Liver (tissue), 9 donors: Measurements from ENCODE around the gene ALK. TPM values are rescaled to one million over a fixed set of nuclear protein-coding genes. Genes with fewer than 3 reads are reported as not detected.

Source experiments
- DNase-seq: peaks from one replicate; pipeline ENCODE4 v3.0.0-alpha.2; 2017; ENCODE audit warnings: low spot score
- H3K27ac ChIP-seq, 2 donors: one replicate each; pipeline ENCODE4 v1.7.0; 2013; ENCODE audit warnings: inconsistent platforms in 2 of 2, low read length in 2 of 2, control low read depth in 1 of 2, low read depth in 1 of 2, mild to moderate bottlenecking in 1 of 2
- H3K27me3 ChIP-seq, 4 donors: one replicate each; pipeline versions ENCODE4 v1.6.1 to v1.7.0; 2013; ENCODE audit warnings: low read length in 3 of 4, inconsistent platforms in 1 of 4, mild to moderate bottlenecking in 1 of 4, moderate library complexity in 1 of 4; ENCODE audit not compliant: control insufficient read depth in 4 of 4, insufficient read depth in 4 of 4
- H3K36me3 ChIP-seq, 4 donors: one replicate each; pipeline versions ENCODE4 v1.6.1 to v1.7.0; 2013; ENCODE audit warnings: low read length in 3 of 4, mild to moderate bottlenecking in 3 of 4, low read depth in 1 of 4, moderate library complexity in 1 of 4; ENCODE audit not compliant: control insufficient read depth in 4 of 4, insufficient read depth in 3 of 4
- H3K4me1 ChIP-seq, 4 donors: one replicate each; pipeline versions ENCODE4 v1.6.1 to v1.7.0; 2013; ENCODE audit warnings: low read length in 3 of 4, mild to moderate bottlenecking in 3 of 4, moderate library complexity in 1 of 4; ENCODE audit not compliant: control insufficient read depth in 4 of 4, insufficient read depth in 4 of 4
- H3K4me3 ChIP-seq, 3 donors: one replicate each; pipeline versions ENCODE4 v1.6.1 to v1.7.0; 2013; ENCODE audit warnings: low read length in 3 of 3, control low read depth in 1 of 3, low read depth in 1 of 3, mild to moderate bottlenecking in 1 of 3
- H3K9ac ChIP-seq, 2 donors: one replicate each; pipeline ENCODE4 v1.7.0; 2013; ENCODE audit warnings: low read length in 2 of 2, mild to moderate bottlenecking in 2 of 2, moderate library complexity in 2 of 2, control low read depth in 1 of 2, low read depth in 1 of 2
- H3K9me3 ChIP-seq, 4 donors: one replicate each; pipeline versions ENCODE4 v1.6.1 to v1.7.0; 2013; ENCODE audit warnings: low read length in 3 of 4; ENCODE audit not compliant: control insufficient read depth in 4 of 4
- ATF3 ChIP-seq: IDR thresholded peaks from 2 replicates; pipeline ENCODE4 v1.6.1; 2016; ENCODE audit warnings: antibody characterized with exemption
- CTCF ChIP-seq: fragments of 150-350 bp; IDR thresholded peaks from 2 replicates; pipeline ENCODE4 v1.5.1; 2017; ENCODE audit warnings: improper control_type of control experiment, low read depth, low read length; ENCODE audit not compliant: missing input control
- EGR1 ChIP-seq, 2 donors: IDR thresholded peaks; 2 replicates each; pipeline ENCODE4 v1.6.1; 2016 to 2018; ENCODE audit warnings: antibody characterized with exemption in 2 of 2, low read depth in 2 of 2
- FOXA1 ChIP-seq: IDR thresholded peaks from 2 replicates; pipeline ENCODE4 v1.6.1; 2016; ENCODE audit warnings: antibody characterized with exemption
- FOXA2 ChIP-seq: IDR thresholded peaks from 2 replicates; pipeline ENCODE4 v1.6.1; 2016; ENCODE audit warnings: antibody characterized with exemption
- GABPA ChIP-seq, 2 donors: IDR thresholded peaks in 1 of 2; conservative IDR thresholded peaks in 1 of 2; 2 replicates each; pipeline ENCODE4 v1.6.1; 2016; ENCODE audit warnings: antibody characterized with exemption in 2 of 2, mild to moderate bottlenecking in 1 of 2, moderate library complexity in 1 of 2
- HNF4A ChIP-seq, 2 donors: conservative IDR thresholded peaks; 2 replicates each; pipeline ENCODE4 v1.6.1; 2016; ENCODE audit warnings: antibody characterized with exemption in 2 of 2, mild to moderate bottlenecking in 2 of 2
- HNF4G ChIP-seq: IDR thresholded peaks from 2 replicates; pipeline ENCODE4 v1.6.1; 2016; ENCODE audit warnings: antibody characterized with exemption
- JUND ChIP-seq, 2 donors: IDR thresholded peaks; 2 replicates each; pipeline ENCODE4 v1.6.1; 2016; ENCODE audit warnings: antibody characterized with exemption in 2 of 2
- NR2F2 ChIP-seq: IDR thresholded peaks from 2 replicates; pipeline ENCODE4 v1.6.1; 2016; ENCODE audit warnings: antibody characterized with exemption
- RAD21 ChIP-seq, 2 donors: IDR thresholded peaks; 2 replicates each; pipeline ENCODE4 v1.6.1; 2016; ENCODE audit warnings: antibody characterized with exemption in 2 of 2, mild to moderate bottlenecking in 2 of 2
- REST ChIP-seq: IDR thresholded peaks from 2 replicates; pipeline ENCODE4 v1.6.1; 2016; ENCODE audit warnings: antibody characterized with exemption, mild to moderate bottlenecking
- RXRA ChIP-seq, 2 donors: IDR thresholded peaks; 2 replicates each; pipeline ENCODE4 v1.6.1; 2017 to 2018; ENCODE audit warnings: antibody characterized with exemption in 2 of 2, mild to moderate bottlenecking in 1 of 2
- SP1 ChIP-seq: IDR thresholded peaks from 2 replicates; pipeline ENCODE4 v1.6.1; 2018; ENCODE audit warnings: antibody characterized with exemption, mild to moderate bottlenecking
- TAF1 ChIP-seq: conservative IDR thresholded peaks from 2 replicates; pipeline ENCODE4 v1.6.1; 2016; ENCODE audit warnings: antibody characterized with exemption, mild to moderate bottlenecking
- YY1 ChIP-seq: IDR thresholded peaks from 2 replicates; pipeline ENCODE4 v1.6.1; 2016; ENCODE audit warnings: antibody characterized with exemption, mild to moderate bottlenecking
- WGBS: extraction: QIAGEN DNeasy Blood & Tissue Kit; methylation state at CpG from one replicate; pipeline ENCODE4 v1.1.7; 2013; 5-methylcytosine and 5-hydroxymethylcytosine counted together
- polyA plus RNA-seq, 2 donors: library from polyadenylated mRNA; stranded (reverse) in 1 of 2; unstranded in 1 of 2; fragments of 200-250 nt in 1 of 2; fragments of >200 nt in 1 of 2; fragmentation: Nextera tagmentation in 1 of 2; extraction: Ambion mirVana in 1 of 2; gene quantifications; one replicate each; pipeline versions ENCODE4 v1.2.1 to v1.2.3, GENCODE V29; 2013 to 2015
- total RNA-seq, 2 donors: library from RNA; depleted of rRNA; stranded (reverse); fragments of >200 nt; gene quantifications; one replicate each; pipeline ENCODE4 v1.2.3, GENCODE V29; 2014
- TF ChIP-seq, protein P1 (sequence below): IDR thresholded peaks from 2 replicates; pipeline ENCODE4 v1.6.1; 2016; ENCODE audit warnings: antibody characterized with exemption
- donor health status: healthy.
- donor health status: healthy.
- donor health status: healthy.
- donor health status: healthy.
- donor health status: healthy.

Gene ALK
- total and polyA plus RNA-seq, 4 donors = under 0.01 TPM; not detected in 3

- TF ChIP-seq, protein P1, sequence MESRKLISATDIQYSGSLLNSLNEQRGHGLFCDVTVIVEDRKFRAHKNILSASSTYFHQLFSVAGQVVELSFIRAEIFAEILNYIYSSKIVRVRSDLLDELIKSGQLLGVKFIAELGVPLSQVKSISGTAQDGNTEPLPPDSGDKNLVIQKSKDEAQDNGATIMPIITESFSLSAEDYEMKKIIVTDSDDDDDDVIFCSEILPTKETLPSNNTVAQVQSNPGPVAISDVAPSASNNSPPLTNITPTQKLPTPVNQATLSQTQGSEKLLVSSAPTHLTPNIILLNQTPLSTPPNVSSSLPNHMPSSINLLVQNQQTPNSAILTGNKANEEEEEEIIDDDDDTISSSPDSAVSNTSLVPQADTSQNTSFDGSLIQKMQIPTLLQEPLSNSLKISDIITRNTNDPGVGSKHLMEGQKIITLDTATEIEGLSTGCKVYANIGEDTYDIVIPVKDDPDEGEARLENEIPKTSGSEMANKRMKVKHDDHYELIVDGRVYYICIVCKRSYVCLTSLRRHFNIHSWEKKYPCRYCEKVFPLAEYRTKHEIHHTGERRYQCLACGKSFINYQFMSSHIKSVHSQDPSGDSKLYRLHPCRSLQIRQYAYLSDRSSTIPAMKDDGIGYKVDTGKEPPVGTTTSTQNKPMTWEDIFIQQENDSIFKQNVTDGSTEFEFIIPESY = no peak
- TF ChIP-seq HNF4G (no peak), FOXA2 (no peak), SP1 (no peak), GABPA (IDR thresholded peaks at IDR 0.05 in 1 of 2, conservative IDR thresholded peaks at IDR 0.05 in 1 of 2) (no peak)
These were observed 110.0 kb downstream of the ALK start (continued) for GRCh38 chr2:29811378-29811777.

- WGBS = 25% methylated on average over 5 of the region's 5 CpGs
- peaks cover 0 to 3% (median 0%) of the 10 kb centered on the region in 4 donors for H3K4me1 ChIP-seq
- TF ChIP-seq GABPA (IDR thresholded peaks at IDR 0.05 in 1 of 2, conservative IDR thresholded peaks at IDR 0.05 in 1 of 2) = no peak
- no peak for TF ChIP-seq SP1
- no peak for TF ChIP-seq HNF4G
- TF ChIP-seq, protein P1 = no peak
- no peak for TF ChIP-seq JUND (IDR thresholded peaks at IDR 0.05)
- TF ChIP-seq TAF1 = no peak
- TF ChIP-seq FOXA1 = no peak
- no peak for TF ChIP-seq FOXA2
- no peak for TF ChIP-seq RXRA (IDR thresholded peaks at IDR 0.05)
- no peak for TF ChIP-seq NR2F2
- H3K4me3 ChIP-seq = no peak overlapping the region
- H3K9me3 ChIP-seq = no peaks in the 10 kb centered on the region
- DNase-seq = no peak
- H3K9ac ChIP-seq = no peak overlapping the region
- no peaks in the 10 kb centered on the region for H3K27me3 ChIP-seq
- no peaks in the 10 kb centered on the region for H3K36me3 ChIP-seq
- H3K27ac ChIP-seq = no peak overlapping the region
These were observed 110.4 kb downstream of the ALK start for GRCh38 chr2:29810956-29811355.

GRCh38 chr2:29808321-29808720, 113.1 kb downstream of the ALK start:
- H3K9me3 ChIP-seq = no peaks in the 10 kb centered on the region
- TF ChIP-seq JUND (IDR thresholded peaks at IDR 0.05) = no peak
- H3K27ac ChIP-seq = no peak overlapping the region
- no peaks in the 10 kb centered on the region for H3K27me3 ChIP-seq
- WGBS = 62% methylated on average over 4 of the region's 4 CpGs
- no peak overlapping the region for H3K4me3 ChIP-seq
- no peaks in the 10 kb centered on the region for H3K36me3 ChIP-seq
- no peak for DNase-seq
- H3K4me1 ChIP-seq = peaks cover 0 to 3% (median 0%) of the 10 kb centered on the region in 4 donors
- no peak overlapping the region for H3K9ac ChIP-seq

DNA sequence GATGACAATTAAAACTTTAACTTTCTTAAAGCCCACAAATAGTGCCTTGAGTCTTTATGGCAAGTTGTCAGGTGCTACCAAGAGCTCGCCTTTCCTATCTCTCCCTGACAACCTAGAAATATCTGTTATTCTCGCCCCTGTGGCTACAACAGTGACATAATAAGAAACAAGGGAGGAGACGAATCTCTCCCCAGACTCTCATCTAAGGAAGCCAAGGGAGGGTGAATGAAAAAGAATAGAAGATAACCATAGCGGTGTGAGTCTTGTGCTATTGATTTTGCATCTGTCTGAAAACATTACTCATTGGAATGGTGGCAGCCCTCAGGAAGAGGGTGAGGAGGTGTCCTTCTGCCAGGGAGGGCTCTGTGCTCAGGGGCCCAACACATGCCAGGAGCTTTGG, 114.3 kb downstream of the ALK start:
- no peak overlapping the region for H3K27ac ChIP-seq
- H3K9me3 ChIP-seq = no peaks in the 10 kb centered on the region
- no peaks in the 10 kb centered on the region for H3K36me3 ChIP-seq
- no peak overlapping the region for H3K9ac ChIP-seq
- no peak overlapping the region for H3K4me3 ChIP-seq
- 73% methylated on average over 4 of the region's 4 CpGs for WGBS
- no peaks in the 10 kb centered on the region for H3K27me3 ChIP-seq
- peaks cover 0 to 2% (median 0%) of the 10 kb centered on the region in 4 donors for H3K4me1 ChIP-seq
- DNase-seq = no peak
- no peak for TF ChIP-seq EGR1 (IDR thresholded peaks at IDR 0.05; ENCODE audit: low read depth in 2 of 2)
- TF ChIP-seq ATF3 = no peak
- no peak for TF ChIP-seq CTCF
- TF ChIP-seq YY1 = no peak
- TF ChIP-seq JUND (IDR thresholded peaks at IDR 0.05) = no peak
- TF ChIP-seq TAF1 = no peak
- no peak for TF ChIP-seq GABPA (IDR thresholded peaks at IDR 0.05 in 1 of 2, conservative IDR thresholded peaks at IDR 0.05 in 1 of 2)
- no peak for TF ChIP-seq NR2F2
- TF ChIP-seq RAD21 (IDR thresholded peaks at IDR 0.05) = no peak
- TF ChIP-seq HNF4A (conservative IDR thresholded peaks at IDR 0.05) = no peak
- no peak for TF ChIP-seq SP1
- no peak for TF ChIP-seq FOXA2
- TF ChIP-seq REST = no peak
- no peak for TF ChIP-seq FOXA1
